Osteoblast (primary cell): ENCODE measurements around the gene SULT1C3. TPM values are rescaled to one million over a fixed set of nuclear protein-coding genes. Genes with fewer than 3 reads are reported as not detected.

Experiments
- DNase-seq: peaks from one replicate; pipeline ENCODE4 v3.0.0; 2011; ENCODE audit warnings: low spot score, mixed read lengths; ENCODE audit not compliant: insufficient read length; ENCODE audit errors: missing footprints
- H2AFZ ChIP-seq: 2 replicates; pipeline ENCODE4 v1.6.0; 2011; ENCODE audit warnings: mild to moderate bottlenecking, low read length
- H3K27ac ChIP-seq: 2 replicates; pipeline ENCODE4 v1.5.1; 2011; ENCODE audit warnings: mild to moderate bottlenecking, low read depth, low read length, moderate library complexity
- H3K27me3 ChIP-seq: 2 replicates; pipeline ENCODE4 v1.6.0; 2012; ENCODE audit warnings: mild to moderate bottlenecking, control low read depth, inconsistent platforms, low read length, moderate library complexity; ENCODE audit not compliant: insufficient read depth
- H3K36me3 ChIP-seq: 2 replicates; pipeline ENCODE4 v1.5.1; 2011; ENCODE audit warnings: mild to moderate bottlenecking, low read length, control low read depth, moderate library complexity; ENCODE audit not compliant: insufficient read depth
- H3K4me1 ChIP-seq: 2 replicates; pipeline ENCODE4 v1.5.1; 2011; ENCODE audit warnings: mild to moderate bottlenecking, low read length, control low read depth, moderate library complexity; ENCODE audit not compliant: insufficient read depth
- H3K4me2 ChIP-seq: 2 replicates; pipeline ENCODE4 v1.6.0; 2011; ENCODE audit warnings: mild to moderate bottlenecking, low read length; ENCODE audit not compliant: insufficient read depth
- H3K4me3 ChIP-seq: fragments of 200-600 bp; sonication (generic); 3 replicates; pipeline ENCODE4 v1.5.1; 2012; ENCODE audit warnings: mild to moderate bottlenecking, low read length, inconsistent platforms; ENCODE audit not compliant: insufficient read depth
- H3K79me2 ChIP-seq: 2 replicates; pipeline ENCODE4 v1.6.0; 2012; ENCODE audit warnings: mild to moderate bottlenecking, low read length, control low read depth, inconsistent platforms; ENCODE audit not compliant: insufficient read depth
- H3K9me3 ChIP-seq: 2 replicates; pipeline ENCODE4 v1.5.1; 2011; ENCODE audit warnings: low read depth, low read length, control low read depth
- H4K20me1 ChIP-seq: 2 replicates; pipeline ENCODE4 v1.6.0; 2012; ENCODE audit warnings: mild to moderate bottlenecking, low read length, control low read depth; ENCODE audit not compliant: insufficient read depth
- CTCF ChIP-seq: IDR thresholded peaks from 2 replicates; pipeline ENCODE4 v1.5.1; 2011; ENCODE audit warnings: mild to moderate bottlenecking, low read depth, low read length, moderate library complexity; ENCODE audit errors: extremely low read depth
- total RNA-seq: library from RNA; depleted of rRNA; stranded (reverse); fragments of >200 nt; gene quantifications from 2 replicates; pipeline ENCODE4 v1.2.3, GENCODE V29; 2012

The SULT1C3 gene
- total RNA-seq, 1 donor: not detected

- Histone ChIP-seq H3K4me3 (no peak overlapping the region), H3K79me2 (no peaks in the 10 kb centered on the region)
- no peak for DNase-seq
Measured at GRCh38 chr2:108228006-108228405, 11.8 kb upstream of the SULT1C3 start.

GRCh38 chr2:108228537-108228936, 11.2 kb upstream of the SULT1C3 start:
- no peak overlapping the region for H3K27ac ChIP-seq
- H3K9me3 ChIP-seq: peaks cover 1% of the 10 kb centered on the region

More at GRCh38 chr2:108228006-108228405, 11.8 kb upstream of the SULT1C3 start:
- Histone ChIP-seq H3K4me2 (no peak overlapping the region), H3K27ac (no peak overlapping the region), H3K4me1 (no peaks in the 10 kb centered on the region), H3K27me3 (no peaks in the 10 kb centered on the region), H2AFZ (no peak overlapping the region), H4K20me1 (no peaks in the 10 kb centered on the region), H3K9me3 (peaks cover 6% of the 10 kb centered on the region), H3K36me3 (no peaks in the 10 kb centered on the region)
- TF ChIP-seq CTCF: no peak

GRCh38 chr2:108229875-108230274, 9.9 kb upstream of the SULT1C3 start:
- H2AFZ ChIP-seq: no peak overlapping the region
- H3K27ac ChIP-seq: no peak overlapping the region
- H3K9me3 ChIP-seq: no peaks in the 10 kb centered on the region
- DNase-seq: no peak
- no peaks in the 10 kb centered on the region for H4K20me1 ChIP-seq
- H3K79me2 ChIP-seq: no peaks in the 10 kb centered on the region
- no peaks in the 10 kb centered on the region for H3K27me3 ChIP-seq
- no peaks in the 10 kb centered on the region for H3K36me3 ChIP-seq
- no peak overlapping the region for H3K4me3 ChIP-seq
- no peak overlapping the region for H3K4me2 ChIP-seq
- no peak for TF ChIP-seq CTCF
- no peaks in the 10 kb centered on the region for H3K4me1 ChIP-seq

More at GRCh38 chr2:108228537-108228936, 11.2 kb upstream of the SULT1C3 start:
- Histone ChIP-seq H3K27me3 (no peaks in the 10 kb centered on the region), H3K4me1 (no peaks in the 10 kb centered on the region), H4K20me1 (no peaks in the 10 kb centered on the region), H3K79me2 (no peaks in the 10 kb centered on the region), H3K4me2 (no peak overlapping the region), H3K4me3 (no peak overlapping the region), H2AFZ (no peak overlapping the region), H3K36me3 (no peaks in the 10 kb centered on the region)
- TF ChIP-seq CTCF: no peak
- no peak for DNase-seq

GRCh38 chr2:108235577-108235976, 4.2 kb upstream of the SULT1C3 start:
- no peak for DNase-seq
- H3K4me2 ChIP-seq: no peak overlapping the region
- no peak for TF ChIP-seq CTCF
- H3K79me2 ChIP-seq: no peaks in the 10 kb centered on the region
- no peaks in the 10 kb centered on the region for H4K20me1 ChIP-seq
- no peak overlapping the region for H3K4me3 ChIP-seq
- no peak overlapping the region for H2AFZ ChIP-seq
- no peaks in the 10 kb centered on the region for H3K27me3 ChIP-seq
- no peaks in the 10 kb centered on the region for H3K36me3 ChIP-seq
- no peak overlapping the region for H3K27ac ChIP-seq
- no peaks in the 10 kb centered on the region for H3K9me3 ChIP-seq
- H3K4me1 ChIP-seq: no peaks in the 10 kb centered on the region
